HG02973 (cell line): ENCODE measurements around the gene ACTL7A.
"Not testable (repeated sequence)": the region's sequence is repeated elsewhere in the genome, so short reads cannot be mapped to it uniquely, and the experiment has no call there.

Experiments used
- ATAC-seq: cut with Tn5 transposase; IDR thresholded peaks from one replicate; pipeline ENCODE4 v1.9.1; 2021; ENCODE audit warnings: moderate library complexity; ENCODE audit not compliant: unreplicated experiment

The ACTL7A gene

DNA sequence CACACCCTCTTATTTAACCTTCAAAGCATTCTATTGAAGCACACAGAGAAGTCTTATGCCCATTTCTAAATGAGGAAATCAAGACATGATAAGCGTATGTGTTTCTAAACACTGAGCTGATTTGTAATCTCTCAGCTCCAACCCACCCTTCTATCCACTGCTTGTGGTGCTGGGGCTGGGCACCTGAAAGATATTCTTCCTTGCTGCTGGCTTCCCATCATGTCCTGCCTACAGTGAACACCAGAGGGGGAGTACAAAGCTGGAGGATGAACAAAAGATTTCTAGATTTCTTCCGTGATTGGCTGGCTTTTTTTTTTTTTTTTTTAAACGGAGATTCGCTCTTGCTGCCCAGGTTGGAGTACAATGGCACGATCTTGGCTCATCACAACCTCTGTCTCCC is 14.4 kb downstream of the ACTL7A start:
- no peak for ATAC-seq

DNA sequence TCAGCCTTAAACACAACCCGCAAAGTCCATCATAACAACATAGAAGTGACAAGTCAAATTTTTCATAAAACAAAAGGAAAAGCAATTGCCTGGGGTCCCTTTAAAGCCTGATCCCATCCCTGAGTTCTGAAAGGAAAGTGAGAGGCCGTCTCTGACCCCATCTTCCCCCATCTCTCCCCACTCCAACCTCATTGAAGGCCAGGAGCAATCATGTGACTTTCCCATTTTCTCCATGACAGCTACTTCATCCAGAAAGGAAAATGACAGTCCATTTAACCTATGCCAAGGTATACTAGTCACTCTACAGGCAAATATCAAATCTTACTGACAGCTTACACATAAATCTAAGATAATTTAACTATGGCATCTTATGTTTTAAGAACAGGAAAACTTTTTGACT is 15.5 kb downstream of the ACTL7A start:
- no peak for ATAC-seq

DNA sequence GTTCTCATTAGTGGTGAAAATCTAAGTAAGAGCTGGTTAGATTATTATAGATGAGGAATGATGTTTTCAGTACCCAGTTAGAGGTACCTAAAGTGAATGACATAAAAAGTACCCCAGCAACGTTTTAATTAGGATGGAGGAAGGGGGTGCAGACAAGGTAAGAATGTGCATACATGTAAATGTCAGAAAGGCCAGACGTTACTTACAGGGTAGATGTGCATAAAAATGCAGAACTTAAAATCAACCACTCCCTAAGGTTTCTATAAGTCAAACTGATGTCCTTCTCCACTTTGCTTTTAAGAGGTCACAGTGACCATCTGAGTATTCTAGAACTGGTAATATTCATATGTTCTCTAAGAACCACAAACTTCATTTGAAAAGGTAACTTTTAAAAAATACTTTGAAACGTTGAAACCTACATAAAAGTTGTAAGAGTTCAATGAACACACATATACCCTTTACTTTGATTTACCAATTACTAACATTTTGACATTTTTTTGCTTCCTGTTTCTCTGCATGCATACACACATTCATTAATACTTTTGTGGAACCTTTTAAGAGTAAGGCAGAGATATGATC is 18.8 kb downstream of the ACTL7A start:
- ATAC-seq: no peak

DNA sequence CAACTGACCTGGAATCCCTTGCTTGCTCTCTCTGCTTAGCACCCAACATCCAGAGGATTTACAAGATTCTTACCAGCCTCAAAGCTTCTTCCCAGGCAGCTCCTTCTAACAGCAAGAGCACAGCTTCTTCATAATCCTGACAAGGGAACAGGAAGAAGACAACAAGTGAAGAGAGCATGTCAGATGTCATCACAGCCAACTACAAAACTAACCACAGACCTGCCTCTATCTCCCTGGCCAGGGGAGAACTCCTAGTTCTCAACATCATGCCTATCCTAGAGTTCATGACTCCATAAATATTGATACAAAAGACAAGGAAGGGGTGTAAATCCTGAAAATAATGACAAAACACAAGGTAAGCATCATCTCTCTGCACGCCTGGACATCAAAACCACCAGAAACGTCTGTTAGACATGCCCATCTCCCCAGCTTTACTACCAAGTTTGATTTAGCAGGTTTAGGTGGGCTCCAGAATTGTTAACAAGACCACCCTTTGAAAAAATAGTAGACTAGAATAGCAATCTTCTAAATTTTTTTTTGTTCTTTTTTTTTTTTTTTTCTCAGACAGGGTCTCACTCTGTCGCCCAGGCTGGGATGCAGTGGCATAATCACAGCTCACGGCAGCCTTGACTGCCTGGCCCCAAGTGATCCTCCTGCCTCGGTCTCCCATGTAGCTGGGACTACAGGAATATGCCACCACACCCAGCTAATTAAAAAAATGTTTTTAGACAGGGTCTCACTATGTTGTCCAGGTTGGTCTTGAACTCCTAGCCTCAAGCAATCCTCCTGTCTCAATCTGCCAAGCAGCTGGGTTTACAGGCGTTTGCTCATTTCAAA is 20.2 kb downstream of the ACTL7A start:
- no peak for ATAC-seq

DNA sequence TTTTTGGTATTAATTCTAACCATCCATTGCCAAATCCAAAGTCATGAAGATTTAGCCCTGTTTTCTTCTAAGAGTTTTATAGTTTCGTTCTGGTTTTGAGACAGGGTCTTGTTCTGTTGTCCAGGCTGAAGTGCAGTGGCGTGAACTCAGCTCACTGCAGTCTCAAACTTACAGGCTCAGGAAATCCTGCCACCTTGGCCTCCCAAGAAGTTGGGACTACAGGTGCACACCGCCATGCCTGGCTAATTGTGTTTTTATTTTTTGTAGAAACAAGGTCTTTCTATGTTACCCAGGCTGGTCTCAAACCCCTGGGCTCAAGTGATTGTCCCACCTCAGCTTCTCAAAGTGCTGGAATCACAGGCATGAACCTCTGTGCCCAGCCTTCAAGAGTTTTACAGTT is 21.0 kb downstream of the ACTL7A start:
- ATAC-seq: no peak

DNA sequence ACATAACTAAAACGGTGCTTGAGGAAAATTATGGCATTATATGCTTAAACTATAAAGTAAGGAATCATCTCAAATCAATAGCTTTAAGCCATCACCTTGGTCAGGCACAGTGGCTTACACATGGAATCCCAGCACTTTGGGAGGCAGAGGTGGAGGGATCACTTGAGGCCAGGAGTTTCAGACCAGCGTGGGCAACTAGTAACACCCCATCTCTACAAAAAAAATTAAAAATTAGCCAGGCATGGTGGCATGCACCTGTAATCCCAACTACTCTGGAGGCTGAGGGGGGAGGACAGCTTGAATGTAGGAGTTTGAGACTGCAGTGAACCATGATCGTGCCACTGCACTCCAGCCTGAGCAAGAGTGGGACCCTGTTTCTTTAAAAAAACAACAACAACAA is 22.6 kb downstream of the ACTL7A start:
- ATAC-seq: no peak

DNA sequence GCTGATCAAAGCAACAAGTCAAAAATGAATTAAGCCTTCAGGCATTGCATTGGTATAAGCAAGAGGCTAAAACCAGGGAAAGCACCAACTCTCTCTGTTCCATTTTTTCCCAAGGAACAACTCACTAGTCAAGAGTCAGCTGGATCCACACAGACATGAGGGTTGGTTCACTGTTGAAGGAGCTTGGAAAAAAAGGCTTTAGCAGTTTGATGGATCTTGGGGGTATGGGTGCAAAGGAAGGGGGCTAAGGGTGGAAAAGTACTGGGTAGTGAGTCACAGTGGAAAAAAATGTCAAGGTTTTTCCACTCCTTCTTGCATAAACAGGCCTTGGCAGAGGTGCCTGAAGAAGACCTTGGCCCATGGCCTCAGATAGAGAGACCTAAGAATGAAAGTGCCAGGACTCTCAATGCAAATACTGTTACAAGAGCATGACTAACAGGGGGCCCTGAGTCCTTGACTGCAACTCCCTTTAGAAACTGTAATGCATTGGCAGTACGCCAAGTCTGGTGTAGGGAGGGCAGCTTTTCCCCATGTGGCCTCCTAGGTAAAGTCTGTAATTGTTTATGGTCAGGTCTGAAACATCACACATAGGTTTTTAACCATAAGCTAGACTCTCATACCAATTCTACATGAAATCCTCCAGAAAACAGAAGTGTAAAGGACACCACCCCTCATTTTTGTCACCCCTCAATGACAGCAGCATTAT is 23.7 kb downstream of the ACTL7A start:
- peak; percentile 99 for ATAC-seq

DNA sequence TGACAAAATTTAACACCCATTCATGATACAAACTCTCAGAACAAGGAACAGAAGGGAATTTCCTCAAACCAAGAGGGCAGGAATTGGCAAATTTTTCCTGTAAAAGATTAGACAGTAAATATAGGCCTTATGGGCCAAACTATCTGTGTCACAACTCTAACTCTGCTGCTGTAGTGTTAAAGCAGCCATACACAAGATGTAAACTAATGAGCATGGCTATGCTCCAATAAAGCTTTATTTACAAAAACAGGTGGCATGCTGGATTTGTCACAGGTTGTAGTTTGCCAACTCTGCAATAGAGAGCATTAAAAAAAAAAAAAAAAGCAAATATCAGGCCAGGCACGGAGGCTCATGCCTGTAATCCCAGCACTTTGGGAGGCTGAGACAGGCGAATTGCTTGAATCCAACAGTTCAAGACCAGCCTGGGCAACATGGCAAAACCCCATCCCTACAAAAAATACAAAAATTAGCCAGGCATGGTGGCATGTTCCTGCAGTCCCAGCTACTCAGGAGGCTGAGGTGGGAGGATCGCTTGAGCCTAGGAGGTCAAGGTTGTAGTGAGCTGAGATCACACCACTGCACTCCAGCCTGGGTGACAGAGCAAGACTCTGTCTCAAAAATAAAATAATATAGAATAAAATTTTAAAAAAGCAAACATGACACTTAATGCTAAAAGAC is 24.7 kb downstream of the ACTL7A start:
- not testable (repeated sequence) for ATAC-seq

DNA sequence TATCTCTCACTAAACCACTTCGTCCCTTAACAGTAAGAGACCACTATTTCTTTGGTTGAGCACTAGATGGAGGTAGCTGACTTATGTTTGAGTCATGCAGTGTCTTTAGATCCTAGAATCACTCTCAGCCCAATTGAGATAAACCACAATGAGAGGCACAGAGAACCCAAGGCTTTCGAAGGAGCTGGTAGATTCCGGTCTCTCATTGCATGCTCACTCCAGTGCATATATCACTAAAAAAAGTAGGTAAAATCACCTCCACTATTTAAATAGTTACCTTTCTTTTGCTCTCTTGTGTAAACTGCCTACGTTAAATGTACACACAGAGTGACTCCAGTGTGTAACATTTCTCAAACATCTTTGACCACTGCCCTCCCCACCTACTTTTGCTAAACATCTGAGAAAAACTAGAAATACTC is 27.6 kb downstream of the ACTL7A start:
- no peak for ATAC-seq

DNA sequence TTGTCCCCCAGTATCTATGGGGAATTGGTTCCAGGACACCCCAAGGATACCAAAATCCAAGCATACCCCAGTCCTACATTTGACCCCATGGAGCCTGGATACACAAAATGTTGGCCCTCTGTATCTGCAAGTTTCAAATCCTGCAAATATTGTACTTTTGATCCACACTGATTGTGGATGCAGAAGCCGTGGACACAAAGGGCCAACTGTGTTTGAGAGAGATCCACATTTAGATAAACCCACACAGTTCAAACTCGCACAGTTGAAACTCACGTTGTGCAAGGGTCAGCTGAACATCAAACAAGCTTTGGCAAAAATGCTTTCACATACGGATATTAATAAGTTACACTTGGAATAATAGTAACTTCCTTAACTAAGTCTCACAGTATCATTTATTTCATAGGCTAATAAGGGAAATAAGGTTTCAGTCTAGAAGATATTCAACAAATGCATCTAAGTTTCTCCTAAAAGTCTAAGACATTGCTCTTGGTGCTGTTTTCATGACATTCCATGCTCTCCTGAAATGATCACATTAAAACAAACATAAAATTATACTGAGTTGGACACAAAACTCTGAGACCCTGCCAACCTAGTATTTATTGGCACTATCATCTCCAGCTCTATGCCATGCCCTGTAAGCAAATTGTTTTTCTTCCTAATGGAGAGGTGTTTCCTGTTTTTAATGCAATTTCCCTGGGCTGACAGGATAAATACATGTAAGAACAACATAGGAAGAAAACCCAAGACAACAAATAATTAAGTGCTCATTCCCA is 32.3 kb downstream of the ACTL7A start:
- no peak for ATAC-seq

DNA sequence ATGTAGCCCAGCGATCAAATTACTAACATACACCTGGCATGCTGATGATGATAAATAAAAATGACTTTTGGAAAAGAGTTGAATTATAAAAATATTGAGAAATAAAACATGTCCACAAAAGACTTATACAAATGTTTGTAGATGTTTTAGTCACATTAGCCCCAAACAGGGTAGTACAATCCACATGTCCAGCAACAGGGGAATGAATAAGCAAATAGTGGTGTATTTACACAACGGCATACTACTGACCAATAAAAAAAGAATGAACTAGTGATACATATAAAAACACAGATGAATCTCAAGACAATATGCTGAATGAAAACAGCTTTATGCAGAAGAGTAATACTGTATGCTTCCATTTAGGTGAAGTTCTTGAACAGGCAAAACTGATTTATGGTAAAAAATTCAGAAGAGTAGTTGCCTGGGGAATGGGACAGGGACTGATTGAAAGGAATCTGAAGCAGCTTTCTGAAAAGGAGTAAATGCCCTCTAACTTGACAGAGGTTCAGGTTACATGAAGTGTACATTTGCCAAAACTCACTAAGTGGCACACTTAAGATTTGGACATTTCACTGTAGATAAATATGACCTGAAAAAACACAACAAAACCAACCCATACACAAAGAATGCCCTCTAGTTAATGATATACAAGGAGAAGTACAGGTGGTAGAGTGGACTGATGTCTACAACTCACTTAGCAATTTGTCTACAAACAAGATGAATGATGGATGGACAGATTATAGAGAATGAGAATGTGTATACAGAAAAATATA is 35.4 kb downstream of the ACTL7A start:
- ATAC-seq: no peak

DNA sequence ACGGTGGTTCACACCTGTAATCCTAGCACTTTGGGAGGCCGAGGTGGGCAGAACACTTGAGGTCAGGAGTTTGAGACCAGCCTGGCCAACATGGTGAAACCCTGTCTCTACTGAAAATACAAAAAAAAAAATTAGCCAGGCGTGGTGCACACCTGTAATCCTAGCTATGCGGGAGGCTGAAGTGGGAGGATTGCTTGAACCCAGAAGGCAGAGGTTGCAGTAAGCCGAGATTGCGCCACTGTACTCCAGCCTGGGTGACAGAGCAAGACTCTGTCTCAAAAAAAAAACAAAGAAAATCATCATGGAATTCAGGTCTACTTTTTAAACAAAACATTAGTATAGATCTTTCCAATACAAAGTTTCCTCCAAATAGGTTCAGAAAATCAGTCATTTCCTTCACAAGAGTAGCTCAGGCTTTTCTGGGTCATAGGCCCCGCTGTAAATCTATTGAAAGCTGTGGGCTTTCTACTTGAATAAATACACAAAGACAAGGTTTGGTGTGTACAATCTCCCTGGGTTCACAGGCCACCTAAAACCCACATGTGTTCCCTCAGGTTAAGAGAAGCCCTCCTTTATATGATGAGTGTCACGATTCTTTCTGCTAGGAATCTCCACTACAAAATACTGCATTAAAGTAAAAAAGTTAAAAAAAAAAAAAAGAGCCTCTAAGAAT is 37.1 kb downstream of the ACTL7A start:
- ATAC-seq: not testable (repeated sequence)

DNA sequence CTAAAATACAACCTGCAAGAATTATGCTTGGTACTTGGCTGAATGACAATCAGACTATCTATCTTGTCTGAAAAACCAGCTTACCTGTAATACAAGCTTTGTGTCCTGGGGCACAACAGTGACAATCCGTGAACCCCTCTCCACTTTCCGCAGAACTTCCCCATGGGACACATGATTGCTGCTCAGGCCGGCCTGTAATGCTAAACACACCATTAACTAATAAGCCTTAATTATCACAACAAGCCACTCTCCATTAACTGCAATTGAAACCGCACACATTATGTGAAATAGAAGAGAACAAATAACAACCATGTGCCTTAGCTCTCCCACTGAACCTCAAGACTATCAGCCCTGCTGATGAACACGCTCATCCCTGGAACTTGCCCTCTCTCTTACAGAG is 38.1 kb downstream of the ACTL7A start:
- no peak for ATAC-seq

DNA sequence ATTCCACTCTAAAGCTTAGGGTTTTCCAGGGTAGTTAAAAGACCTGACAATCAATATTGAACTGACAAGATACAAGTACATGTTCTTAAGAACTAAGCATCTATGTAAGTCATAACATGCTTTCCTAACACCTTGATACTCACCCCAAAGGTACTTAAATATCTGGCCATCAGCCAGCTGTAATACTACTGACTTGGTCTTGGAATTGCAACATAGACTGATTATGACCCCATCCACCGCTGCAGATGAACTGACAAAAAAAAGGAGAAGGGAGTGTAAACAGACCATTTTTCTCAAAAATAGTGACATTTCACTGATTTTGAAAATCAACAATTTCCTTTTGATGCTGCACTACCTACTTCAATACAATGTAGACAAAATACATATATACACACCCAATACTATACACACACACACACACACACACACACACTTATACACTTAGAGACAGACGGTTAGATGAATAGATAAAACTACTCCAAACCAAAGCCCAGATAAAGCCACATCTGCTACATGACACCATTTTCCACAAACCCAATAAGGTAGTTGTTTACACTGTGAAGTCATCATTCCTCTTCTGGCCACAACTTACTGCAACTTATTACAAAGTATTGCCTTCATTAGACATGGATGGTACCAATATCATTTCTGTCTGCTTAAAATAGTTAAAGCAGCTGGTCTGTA is 41.5 kb downstream of the ACTL7A start:
- no peak for ATAC-seq

DNA sequence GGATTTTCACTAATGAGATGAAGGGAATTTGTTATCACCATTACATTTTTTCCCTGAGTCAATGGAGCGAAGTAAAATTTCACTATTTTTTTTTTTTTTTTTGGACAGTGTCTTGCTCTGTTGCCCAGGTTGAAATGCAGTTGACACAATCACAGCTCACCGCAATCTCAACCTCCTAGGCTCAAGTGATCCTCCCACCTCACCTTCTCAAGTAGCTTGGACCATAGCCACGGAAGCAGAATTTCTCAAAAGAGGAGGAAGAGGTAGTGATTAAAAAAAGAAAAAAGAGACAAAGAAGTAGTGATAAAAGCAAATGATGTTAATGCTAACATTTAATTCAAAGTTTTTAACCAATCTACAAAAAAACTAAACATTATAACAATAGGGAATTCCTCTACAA is 42.1 kb downstream of the ACTL7A start:
- no peak for ATAC-seq

DNA sequence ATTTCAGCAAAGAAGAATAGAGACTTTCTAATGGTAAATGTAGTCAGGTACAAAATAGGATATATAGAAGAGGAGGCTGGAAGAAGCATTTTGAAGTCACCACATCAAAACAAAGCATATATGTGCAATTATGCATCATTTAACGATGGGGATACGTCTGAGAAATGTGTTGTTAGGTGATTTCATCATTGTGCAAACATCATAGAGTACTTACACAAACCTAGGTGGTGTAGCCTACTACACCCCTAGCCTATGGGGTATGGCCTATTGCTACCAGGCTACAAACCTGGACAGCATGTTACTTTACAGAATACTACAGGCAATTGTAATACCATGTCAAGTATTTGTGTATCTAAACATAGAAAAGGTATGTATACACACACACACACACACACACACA is 43.4 kb downstream of the ACTL7A start:
- no peak for ATAC-seq

DNA sequence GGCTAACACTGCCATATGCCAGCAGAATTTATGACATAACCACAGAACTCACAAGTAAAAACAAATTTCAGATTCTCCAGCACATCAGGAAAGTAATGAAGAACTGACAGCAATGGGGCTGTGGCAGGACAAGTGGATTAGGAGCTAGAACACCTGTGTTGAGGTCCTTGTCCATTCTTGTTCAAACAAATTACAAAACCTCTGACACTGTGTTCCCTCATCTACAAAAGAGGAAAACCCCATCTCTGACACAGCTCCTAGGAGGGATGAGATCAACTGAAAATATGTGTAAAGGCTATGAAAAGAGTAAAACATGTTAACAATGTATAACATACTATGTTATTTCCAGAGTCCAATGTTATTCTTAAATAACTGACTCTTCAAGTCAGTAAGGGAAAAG is 48.3 kb downstream of the ACTL7A start:
- no peak for ATAC-seq

DNA sequence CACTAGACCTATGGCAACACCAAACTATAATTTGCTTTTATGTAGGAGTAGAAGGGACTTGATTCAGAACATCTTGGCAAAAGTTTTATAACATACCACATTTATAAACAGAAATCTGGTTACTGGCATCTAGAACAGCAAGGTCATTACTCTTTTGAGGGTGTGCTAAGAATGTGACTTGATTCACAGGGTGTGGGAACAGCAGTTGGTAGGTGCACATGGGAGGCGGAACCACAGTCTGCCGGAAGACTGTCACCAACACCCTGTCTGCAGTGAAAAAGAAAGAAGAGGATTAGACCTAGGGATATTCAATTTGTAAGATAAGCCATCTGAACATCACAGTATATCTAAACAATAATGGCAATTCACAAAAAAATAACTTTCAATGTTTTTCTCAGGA is 48.8 kb downstream of the ACTL7A start:
- no peak for ATAC-seq

DNA sequence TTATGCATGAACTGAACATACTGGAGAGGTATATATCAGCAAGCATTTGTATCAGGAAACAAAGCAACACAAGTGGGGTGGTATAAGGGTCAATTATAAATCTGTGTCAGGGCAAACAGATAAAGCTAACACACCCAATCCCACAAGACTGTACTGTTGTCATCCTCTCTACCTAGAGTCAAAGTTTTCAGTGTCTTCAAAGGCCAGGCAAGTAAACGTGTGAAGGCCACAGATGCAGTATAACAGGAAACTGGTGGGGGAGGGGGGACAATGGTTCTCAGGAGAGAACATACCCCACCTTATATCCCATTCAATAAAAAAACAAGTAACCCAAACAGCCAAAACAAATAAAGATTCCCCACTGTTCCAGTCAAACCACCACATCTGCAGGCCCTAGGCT is 49.8 kb downstream of the ACTL7A start:
- ATAC-seq: no peak
